A549 (cell line): ENCODE data around the gene WFS1. TPM values are rescaled to one million over a fixed set of nuclear protein-coding genes. Genes with fewer than 3 reads are reported as not detected.
A peak's percentile ranks its signal among the peaks of the same experiment; 100 is the strongest.

Experiments
- ATAC-seq, 2 experiments: fragments of 200-7000 bp in 1 of 2; fragments of >200 bp in 1 of 2; cut with Nextera tagmentation in 1 of 2; cut with Tn5 transposase in 1 of 2; 3 replicates each; pipeline versions ENCODE4 v1.8.0 to v1.9.1; 2018 to 2020; ENCODE audit warnings: mild to moderate bottlenecking in 1 of 2, moderate library complexity in 1 of 2
- CTCF ChIA-PET: fragments of 300-600 bp; sonication (Branson Sonifier 250); formaldehyde crosslinking; extraction: SDS; loops from one replicate; lab custom pipeline; 2021; ENCODE audit warnings: antibody characterized with exemption, inconsistent platforms; lab: Yijun Ruan, JAX
- POLR2A ChIA-PET: fragments of 350-600 bp; formaldehyde crosslinking; extraction: SDS; loops from one replicate; lab custom pipeline; 2021; ENCODE audit warnings: antibody characterized with exemption, inconsistent platforms; lab: Yijun Ruan, JAX
- DNase-seq, 2 experiments: peaks; one replicate each; pipeline versions ENCODE4 v3.0.0 to v3.0.0-alpha.2; 2011 to 2016; ENCODE audit warnings: low read depth in 1 of 2, low spot score in 1 of 2
- FAIRE-seq: peaks from 2 replicates; lab custom pipeline; 2011; peaks lifted over from hg19 to GRCh38; lab: Jason Lieb, UNC
- H3K27ac ChIP-seq, 2 experiments: fragments of >200 bp; sonication (Bioruptor Twin); formaldehyde crosslinking; 3 replicates each; pipeline ENCODE4 v1.5.1; 2016 to 2017
- H3K4me1 ChIP-seq: fragments of >200 bp; sonication (Bioruptor Twin); formaldehyde crosslinking; 3 replicates; pipeline ENCODE4 v1.6.1; 2016
- H3K4me2 ChIP-seq: fragments of >200 bp; sonication (Bioruptor Twin); formaldehyde crosslinking; 3 replicates; pipeline ENCODE4 v1.6.1; 2016
- H3K4me3 ChIP-seq: fragments of >200 bp; sonication (Bioruptor Twin); formaldehyde crosslinking; 3 replicates; pipeline ENCODE4 v1.5.1; 2016
- H3K9me3 ChIP-seq: fragments of >200 bp; sonication (Bioruptor Twin); formaldehyde crosslinking; 3 replicates; pipeline ENCODE4 v1.6.1; 2016
- EHMT2 ChIP-seq: fragments of 200-600 bp; sonication (generic); IDR thresholded peaks from 2 replicates; pipeline ENCODE4 v1.6.1; 2016; ENCODE audit warnings: antibody characterized with exemption, low read depth, mild to moderate bottlenecking, moderate library complexity
- ESRRA ChIP-seq: fragments of 150-350 bp; IDR thresholded peaks from 2 replicates; pipeline ENCODE4 v1.6.1; 2014; ENCODE audit warnings: mild to moderate bottlenecking, low read length, borderline replicate concordance
- FOSB ChIP-seq: fragments of 250-450 bp; sonication (Bioruptor Pico); IDR thresholded peaks from 2 replicates; pipeline ENCODE4 v1.5.0; 2020; ENCODE audit warnings: mild to moderate bottlenecking, moderate library complexity
- FOXS1 ChIP-seq: fragments of 250-450 bp; sonication (Bioruptor Pico); IDR thresholded peaks from 2 replicates; pipeline ENCODE4 v1.5.0; 2020; ENCODE audit warnings: mild to moderate bottlenecking, moderate library complexity
- HOXA7 ChIP-seq: fragments of 250-450 bp; sonication (Bioruptor Pico); IDR thresholded peaks from 2 replicates; pipeline ENCODE4 v1.5.0; 2020; ENCODE audit warnings: mild to moderate bottlenecking, moderate library complexity
- HOXB13 ChIP-seq: fragments of 250-450 bp; sonication (Bioruptor Pico); IDR thresholded peaks from 2 replicates; pipeline ENCODE4 v1.5.0; 2020; ENCODE audit warnings: low read depth, mild to moderate bottlenecking, moderate library complexity
- HOXB5 ChIP-seq: fragments of 250-450 bp; sonication (Bioruptor Pico); IDR thresholded peaks from 2 replicates; pipeline ENCODE4 v1.5.0; 2020; ENCODE audit warnings: mild to moderate bottlenecking, moderate library complexity
- JUN ChIP-seq, 2 experiments: fragments of >200 bp; sonication (Bioruptor Twin); formaldehyde crosslinking; IDR thresholded peaks; 2 replicates in 1 of 2; 3 replicates in 1 of 2; pipeline ENCODE4 v1.6.1; 2016 to 2017
- JUNB ChIP-seq: fragments of >200 bp; sonication (Bioruptor Twin); formaldehyde crosslinking; IDR thresholded peaks from 2 replicates; pipeline ENCODE4 v1.6.1; 2016
- KDM1A ChIP-seq: fragments of 200-600 bp; sonication (generic); IDR thresholded peaks from 2 replicates; pipeline ENCODE4 v1.6.1; 2016; ENCODE audit warnings: low read depth, mild to moderate bottlenecking
- MYC ChIP-seq: IDR thresholded peaks from 2 replicates; pipeline ENCODE4 v1.6.1; 2012; ENCODE audit warnings: mild to moderate bottlenecking, inconsistent platforms, low read length, improper control_type of control experiment, borderline replicate concordance
- POLR2AphosphoS2 ChIP-seq: conservative IDR thresholded peaks from 2 replicates; pipeline ENCODE4 v1.6.1; 2012; ENCODE audit warnings: low read length, improper control_type of control experiment, inconsistent platforms
- RAD21 ChIP-seq, 2 experiments: fragments of >200 bp in 1 of 2; sonication (Bioruptor Twin) in 1 of 2; formaldehyde crosslinking in 1 of 2; IDR thresholded peaks in 1 of 2; conservative IDR thresholded peaks in 1 of 2; 2 replicates in 1 of 2; 3 replicates in 1 of 2; pipeline ENCODE4 v1.6.1; 2012 to 2018; ENCODE audit warnings: inconsistent platforms in 1 of 2
- RARB ChIP-seq: fragments of 250-450 bp; sonication (Bioruptor Pico); IDR thresholded peaks from 2 replicates; pipeline ENCODE4 v1.8.0; 2021; ENCODE audit warnings: mild to moderate bottlenecking, moderate library complexity
- RCOR1 ChIP-seq: fragments of 150-350 bp; IDR thresholded peaks from 2 replicates; pipeline ENCODE4 v1.6.1; 2014; ENCODE audit warnings: antibody characterized with exemption, low read length, low read depth
- SMC3 ChIP-seq: fragments of >200 bp; sonication (Bioruptor Twin); formaldehyde crosslinking; IDR thresholded peaks from 3 replicates; pipeline ENCODE4 v1.6.1; 2018; ENCODE audit warnings: inconsistent platforms
- SREBF2 ChIP-seq: fragments of 450-650 bp; IDR thresholded peaks from 2 replicates; pipeline ENCODE4 v1.6.1; 2014; ENCODE audit warnings: mild to moderate bottlenecking, moderate library complexity
- ZSCAN20 ChIP-seq: fragments of 250-450 bp; sonication (Bioruptor Pico); IDR thresholded peaks from 2 replicates; pipeline ENCODE4 v1.8.0; 2022; ENCODE audit warnings: mild to moderate bottlenecking, moderate library complexity
- WGBS: methylation state at CpG from one replicate; pipeline ENCODE4 v1.1.6; 2017; ENCODE audit errors: missing lambda C conversion rate; 5-methylcytosine and 5-hydroxymethylcytosine counted together
- polyA plus RNA-seq, 4 experiments: library from polyadenylated mRNA; depleted of rRNA in 3 of 4; stranded (reverse); fragments of >200 nt; fragmentation: RNase III in 1 of 4; extraction: RNeasy Plus Mini Kit Qiagen cat#74134 plus additional on column Dnase treatment in 1 of 4; gene quantifications; 2 replicates in 3 of 4; 3 replicates in 1 of 4; pipeline ENCODE4 v1.2.3, GENCODE V29; 2011 to 2017
- TF ChIP-seq, protein P1 (sequence below): IDR thresholded peaks from 2 replicates; pipeline ENCODE4 v1.6.1; 2012; ENCODE audit warnings: low read depth, borderline replicate concordance
- TF ChIP-seq, protein P2 (sequence below): fragments of >200 bp; sonication (Bioruptor Twin); formaldehyde crosslinking; IDR thresholded peaks from 3 replicates; pipeline ENCODE4 v1.6.1; 2016
- TF ChIP-seq, protein P3 (sequence below): fragments of >200 bp; sonication (Bioruptor Twin); formaldehyde crosslinking; IDR thresholded peaks from 3 replicates; pipeline ENCODE4 v1.5.1; 2016
- TF ChIP-seq, protein P4 (sequence below): IDR thresholded peaks from 2 replicates; pipeline ENCODE4 v1.6.1; 2012
- TF ChIP-seq, protein P5 (sequence below): fragments of 150-350 bp; IDR thresholded peaks from 2 replicates; pipeline ENCODE4 v1.6.1; 2014; ENCODE audit warnings: low read depth, mild to moderate bottlenecking, low read length

Gene WFS1
- polyA plus RNA-seq, 2 of the 4 experiments (the other 2 are of a cell fraction) = 8.8 to 13.6 TPM

DNA sequence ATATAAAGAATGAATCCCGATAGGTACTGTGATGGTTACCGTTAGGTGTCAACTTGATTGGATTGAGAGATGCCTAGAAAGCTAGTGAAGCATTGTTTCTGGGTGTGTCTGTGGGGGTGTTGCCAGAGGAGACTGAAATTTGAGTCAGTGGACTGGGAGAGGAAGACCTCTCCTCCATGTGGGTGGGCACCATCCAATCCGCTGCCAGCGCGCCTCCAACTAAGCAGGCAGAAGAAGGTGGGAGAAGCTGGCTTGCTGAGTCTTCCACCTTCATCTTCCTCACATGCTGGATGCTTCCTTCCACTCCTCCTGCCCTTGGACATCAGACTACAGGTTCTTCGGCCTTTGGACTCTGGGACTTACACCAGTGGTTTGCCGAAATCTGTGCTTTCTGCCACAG lies 40.1 kb downstream of the WFS1 start:
- ChIA-PET POLR2A (no interaction called here), CTCF (interaction anchor here (1.1 to 2.7 kb wide), 3 partner anchors 18 to 59 kb away, joined by 4 to 13 read pairs (median 5); no protein-coding TSS in a partner anchor)
- Histone ChIP-seq H3K4me3 (no peak overlapping the region), H3K9me3 (no peaks in the 10 kb centered on the region), H3K4me1 (no peaks in the 10 kb centered on the region), H3K4me2 (peak overlapping the region; percentile 62; the same call in 2 of the 3 replicates), H3K27ac (no peak overlapping the region)
- DNase-seq = no peak
- 96% methylated on average over 4 of the region's 7 CpGs for WGBS
- TF ChIP-seq HOXB13 (CRISPR knock-in tag) (no peak), JUN (IDR thresholded peaks at IDR 0.05) (no peak), HOXA7 (no peak)
- TF ChIP-seq, protein P1, sequence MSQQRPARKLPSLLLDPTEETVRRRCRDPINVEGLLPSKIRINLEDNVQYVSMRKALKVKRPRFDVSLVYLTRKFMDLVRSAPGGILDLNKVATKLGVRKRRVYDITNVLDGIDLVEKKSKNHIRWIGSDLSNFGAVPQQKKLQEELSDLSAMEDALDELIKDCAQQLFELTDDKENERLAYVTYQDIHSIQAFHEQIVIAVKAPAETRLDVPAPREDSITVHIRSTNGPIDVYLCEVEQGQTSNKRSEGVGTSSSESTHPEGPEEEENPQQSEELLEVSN = no peak
- TF ChIP-seq, protein P2, sequence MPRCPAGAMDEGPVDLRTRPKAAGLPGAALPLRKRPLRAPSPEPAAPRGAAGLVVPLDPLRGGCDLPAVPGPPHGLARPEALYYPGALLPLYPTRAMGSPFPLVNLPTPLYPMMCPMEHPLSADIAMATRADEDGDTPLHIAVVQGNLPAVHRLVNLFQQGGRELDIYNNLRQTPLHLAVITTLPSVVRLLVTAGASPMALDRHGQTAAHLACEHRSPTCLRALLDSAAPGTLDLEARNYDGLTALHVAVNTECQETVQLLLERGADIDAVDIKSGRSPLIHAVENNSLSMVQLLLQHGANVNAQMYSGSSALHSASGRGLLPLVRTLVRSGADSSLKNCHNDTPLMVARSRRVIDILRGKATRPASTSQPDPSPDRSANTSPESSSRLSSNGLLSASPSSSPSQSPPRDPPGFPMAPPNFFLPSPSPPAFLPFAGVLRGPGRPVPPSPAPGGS = no peak
- no peak for FAIRE-seq
- ATAC-seq = no peak

DNA sequence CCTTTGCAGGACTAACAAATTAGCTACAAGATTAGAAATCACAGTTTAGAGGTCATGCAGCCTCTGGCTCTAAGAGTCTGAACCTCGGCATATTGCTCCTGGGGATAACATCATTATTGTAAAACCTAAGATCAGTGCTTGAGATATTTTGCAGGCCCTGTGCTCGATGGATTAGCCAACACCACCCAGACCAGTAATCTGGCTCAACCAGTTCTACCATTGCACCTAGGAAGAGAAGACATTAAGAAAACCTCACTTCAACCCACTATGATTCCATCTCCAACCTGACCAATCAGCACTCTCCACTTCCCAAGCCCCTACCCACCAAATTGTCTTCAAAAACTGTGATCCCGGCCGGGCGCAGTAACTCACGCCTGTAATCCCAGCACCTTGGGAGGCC lies 43.6 kb downstream of the WFS1 start:
- Histone ChIP-seq H3K9me3 (no peaks in the 10 kb centered on the region), H3K27ac (no peak overlapping the region), H3K4me2 (no peak overlapping the region), H3K4me1 (no peaks in the 10 kb centered on the region), H3K4me3 (no peak overlapping the region)
- POLR2A ChIA-PET = no interaction called here
- FAIRE-seq (no peak), ATAC-seq (no peak), DNase-seq (no peak)
- TF ChIP-seq, protein P3, sequence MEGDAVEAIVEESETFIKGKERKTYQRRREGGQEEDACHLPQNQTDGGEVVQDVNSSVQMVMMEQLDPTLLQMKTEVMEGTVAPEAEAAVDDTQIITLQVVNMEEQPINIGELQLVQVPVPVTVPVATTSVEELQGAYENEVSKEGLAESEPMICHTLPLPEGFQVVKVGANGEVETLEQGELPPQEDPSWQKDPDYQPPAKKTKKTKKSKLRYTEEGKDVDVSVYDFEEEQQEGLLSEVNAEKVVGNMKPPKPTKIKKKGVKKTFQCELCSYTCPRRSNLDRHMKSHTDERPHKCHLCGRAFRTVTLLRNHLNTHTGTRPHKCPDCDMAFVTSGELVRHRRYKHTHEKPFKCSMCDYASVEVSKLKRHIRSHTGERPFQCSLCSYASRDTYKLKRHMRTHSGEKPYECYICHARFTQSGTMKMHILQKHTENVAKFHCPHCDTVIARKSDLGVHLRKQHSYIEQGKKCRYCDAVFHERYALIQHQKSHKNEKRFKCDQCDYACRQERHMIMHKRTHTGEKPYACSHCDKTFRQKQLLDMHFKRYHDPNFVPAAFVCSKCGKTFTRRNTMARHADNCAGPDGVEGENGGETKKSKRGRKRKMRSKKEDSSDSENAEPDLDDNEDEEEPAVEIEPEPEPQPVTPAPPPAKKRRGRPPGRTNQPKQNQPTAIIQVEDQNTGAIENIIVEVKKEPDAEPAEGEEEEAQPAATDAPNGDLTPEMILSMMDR = no peak
- TF ChIP-seq HOXB5 (CRISPR knock-in tag) (no peak), SMC3 (no peak), ESRRA (no peak), JUNB (no peak), RARB (no peak), MYC (no peak), ZSCAN20 (CRISPR knock-in tag) (no peak), JUN (IDR thresholded peaks at IDR 0.05) (no peak), RCOR1 (no peak), POLR2AphosphoS2 (no peak), KDM1A (no peak), FOXS1 (no peak), SREBF2 (no peak), FOSB (no peak), EHMT2 (no peak), RAD21 (conservative IDR thresholded peaks at IDR 0.05 in 1 of 2, IDR thresholded peaks at IDR 0.05 in 1 of 2) (no peak)
- TF ChIP-seq, protein P4, sequence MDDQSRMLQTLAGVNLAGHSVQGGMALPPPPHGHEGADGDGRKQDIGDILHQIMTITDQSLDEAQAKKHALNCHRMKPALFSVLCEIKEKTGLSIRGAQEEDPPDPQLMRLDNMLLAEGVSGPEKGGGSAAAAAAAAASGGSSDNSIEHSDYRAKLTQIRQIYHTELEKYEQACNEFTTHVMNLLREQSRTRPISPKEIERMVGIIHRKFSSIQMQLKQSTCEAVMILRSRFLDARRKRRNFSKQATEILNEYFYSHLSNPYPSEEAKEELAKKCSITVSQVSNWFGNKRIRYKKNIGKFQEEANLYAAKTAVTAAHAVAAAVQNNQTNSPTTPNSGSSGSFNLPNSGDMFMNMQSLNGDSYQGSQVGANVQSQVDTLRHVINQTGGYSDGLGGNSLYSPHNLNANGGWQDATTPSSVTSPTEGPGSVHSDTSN = no peak
- TF ChIP-seq, protein P5, sequence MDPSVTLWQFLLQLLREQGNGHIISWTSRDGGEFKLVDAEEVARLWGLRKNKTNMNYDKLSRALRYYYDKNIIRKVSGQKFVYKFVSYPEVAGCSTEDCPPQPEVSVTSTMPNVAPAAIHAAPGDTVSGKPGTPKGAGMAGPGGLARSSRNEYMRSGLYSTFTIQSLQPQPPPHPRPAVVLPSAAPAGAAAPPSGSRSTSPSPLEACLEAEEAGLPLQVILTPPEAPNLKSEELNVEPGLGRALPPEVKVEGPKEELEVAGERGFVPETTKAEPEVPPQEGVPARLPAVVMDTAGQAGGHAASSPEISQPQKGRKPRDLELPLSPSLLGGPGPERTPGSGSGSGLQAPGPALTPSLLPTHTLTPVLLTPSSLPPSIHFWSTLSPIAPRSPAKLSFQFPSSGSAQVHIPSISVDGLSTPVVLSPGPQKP = no peak
- TF ChIP-seq, all 56 proteins: peak for 0
- CTCF ChIA-PET = interaction anchor here (2.0 kb wide), 1 partner anchor 14 kb away, joined by 4 read pairs; no protein-coding TSS in a partner anchor
- 85% methylated on average over 6 of the region's 6 CpGs for WGBS
